Measurements from ENCODE around the gene SLC37A2.
"Not testable (repeated sequence)": the region's sequence is repeated elsewhere in the genome, so short reads cannot be mapped to it uniquely, and the experiment has no call there.

Gene SLC37A2

GRCh38 chr11:125055107-125055715 is 7.9 kb upstream of the SLC37A2 start:
- Histone ChIP-seq H3K27ac (ENCODE audit: low read depth, low read length) (no peak overlapping the region), H3K9me3 (ENCODE audit: control insufficient read depth in 1 of 2, low read length in 2 of 2) (no peaks in the 10 kb centered on the region), H3K9ac (ENCODE audit: low read depth in 1 of 2, low read length in 2 of 2) (no peak overlapping the region), H3K36me3 (ENCODE audit: control insufficient read depth in 1 of 2, insufficient read depth in 2 of 2, low read length in 2 of 2) (no peaks in the 10 kb centered on the region), H3K4me1 (ENCODE audit: control insufficient read depth in 1 of 2, insufficient read depth in 2 of 2, low read length in 2 of 2) (peaks cover 8 to 13% of the 10 kb centered on the region in 2 donors), H3K27me3 (ENCODE audit: control insufficient read depth in 1 of 2, insufficient read depth in 2 of 2, low read length in 2 of 2) (no peaks in the 10 kb centered on the region), H3K4me3 (ENCODE audit: low read depth in 1 of 2, low read length in 2 of 2) (no peak overlapping the region)

GRCh38 chr11:125056111-125056510 is 7.0 kb upstream of the SLC37A2 start:
- not testable (repeated sequence) for H3K4me3 ChIP-seq (ENCODE audit: low read depth in 1 of 2, low read length in 2 of 2); H3K27ac ChIP-seq (ENCODE audit: low read depth, low read length); H3K9me3 ChIP-seq (ENCODE audit: control insufficient read depth in 1 of 2, low read length in 2 of 2); H3K36me3 ChIP-seq (ENCODE audit: control insufficient read depth in 1 of 2, insufficient read depth in 2 of 2, low read length in 2 of 2); H3K27me3 ChIP-seq (ENCODE audit: control insufficient read depth in 1 of 2, insufficient read depth in 2 of 2, low read length in 2 of 2); H3K9ac ChIP-seq (ENCODE audit: low read depth in 1 of 2, low read length in 2 of 2)
- H3K4me1 ChIP-seq (ENCODE audit: control insufficient read depth in 1 of 2, insufficient read depth in 2 of 2, low read length in 2 of 2), result peaks cover 8 to 13% of the 10 kb centered on the region in 2 donors

DNA sequence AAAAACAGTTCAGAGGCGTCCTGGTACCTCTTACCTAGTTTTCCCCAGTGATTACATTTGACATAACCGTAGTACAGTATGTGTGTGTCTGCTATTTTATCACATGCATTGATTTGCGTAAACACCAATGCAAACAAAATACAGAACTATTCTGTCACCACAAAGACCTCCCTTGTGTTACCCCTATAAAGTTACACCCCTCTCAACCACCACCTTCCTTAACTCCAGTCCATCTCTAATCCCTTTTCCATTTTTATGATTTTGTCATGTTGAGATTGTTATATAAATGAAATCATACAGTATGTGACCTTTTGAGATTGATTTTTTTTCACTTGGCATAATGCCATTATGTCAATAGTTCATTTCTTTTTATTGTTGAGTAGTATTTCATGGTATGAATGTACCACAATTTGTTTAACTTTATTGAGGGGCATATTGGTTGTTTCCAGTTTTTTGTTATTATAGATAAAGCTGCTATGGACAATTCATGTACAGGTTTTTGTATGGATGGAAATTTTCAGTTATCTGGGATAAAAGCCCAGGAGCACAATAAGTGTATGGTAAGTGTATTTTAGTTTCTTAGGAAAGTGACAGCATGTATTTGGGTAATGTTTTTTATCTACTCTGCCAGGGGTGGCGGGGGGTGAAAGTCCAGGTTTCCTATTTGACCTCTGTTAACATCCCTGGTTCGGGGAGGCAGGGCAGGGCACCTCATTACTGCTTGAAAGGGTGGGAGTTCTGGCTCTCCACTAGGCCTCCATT is 6.0 kb upstream of the SLC37A2 start:
- no peak overlapping the region for H3K27ac ChIP-seq (ENCODE audit: low read depth, low read length)
- no peaks in the 10 kb centered on the region for H3K36me3 ChIP-seq (ENCODE audit: control insufficient read depth in 1 of 2, insufficient read depth in 2 of 2, low read length in 2 of 2)
- H3K27me3 ChIP-seq (ENCODE audit: control insufficient read depth in 1 of 2, insufficient read depth in 2 of 2, low read length in 2 of 2), result no peaks in the 10 kb centered on the region
- H3K4me1 ChIP-seq (ENCODE audit: control insufficient read depth in 1 of 2, insufficient read depth in 2 of 2, low read length in 2 of 2), result peaks cover 8 to 13% of the 10 kb centered on the region in 2 donors
- no peak overlapping the region for H3K9ac ChIP-seq (ENCODE audit: low read depth in 1 of 2, low read length in 2 of 2)
- no peaks in the 10 kb centered on the region for H3K9me3 ChIP-seq (ENCODE audit: control insufficient read depth in 1 of 2, low read length in 2 of 2)
- no peak overlapping the region for H3K4me3 ChIP-seq (ENCODE audit: low read depth in 1 of 2, low read length in 2 of 2)

- H3K36me3 ChIP-seq (ENCODE audit: control insufficient read depth in 1 of 2, insufficient read depth in 2 of 2, low read length in 2 of 2), result no peaks in the 10 kb centered on the region
- peaks cover 8 to 13% of the 10 kb centered on the region in 2 donors for H3K4me1 ChIP-seq (ENCODE audit: control insufficient read depth in 1 of 2, insufficient read depth in 2 of 2, low read length in 2 of 2)
- H3K9me3 ChIP-seq (ENCODE audit: control insufficient read depth in 1 of 2, low read length in 2 of 2), result no peaks in the 10 kb centered on the region
- H3K9ac ChIP-seq (ENCODE audit: low read depth in 1 of 2, low read length in 2 of 2), result no peak overlapping the region
- no peaks in the 10 kb centered on the region for H3K27me3 ChIP-seq (ENCODE audit: control insufficient read depth in 1 of 2, insufficient read depth in 2 of 2, low read length in 2 of 2)
- H3K27ac ChIP-seq (ENCODE audit: low read depth, low read length), result no peak overlapping the region
- H3K4me3 ChIP-seq (ENCODE audit: low read depth in 1 of 2, low read length in 2 of 2), result no peak overlapping the region
Observed at GRCh38 chr11:125057693-125058016, 5.5 kb upstream of the SLC37A2 start.

DNA sequence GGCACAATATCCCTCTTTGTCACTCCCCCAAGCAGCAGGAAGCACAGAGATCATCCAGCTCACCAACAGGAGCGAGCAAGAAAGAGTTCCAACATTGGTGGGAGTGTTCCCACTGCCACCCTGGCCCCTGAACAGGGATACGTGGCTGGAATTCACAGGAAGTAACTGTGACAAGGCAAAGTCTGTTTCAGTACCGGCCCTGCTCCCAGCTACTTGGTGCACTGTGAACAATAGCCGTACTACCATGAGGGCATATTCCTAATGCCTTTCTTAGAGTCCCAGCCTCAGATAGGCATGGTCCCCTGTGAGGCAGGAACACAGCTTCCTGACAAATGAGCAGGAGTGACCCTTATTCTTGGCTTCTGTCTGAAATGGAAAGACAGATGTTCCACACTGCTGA is 1.8 kb upstream of the SLC37A2 start:
- H3K9ac ChIP-seq (ENCODE audit: low read depth in 1 of 2, low read length in 2 of 2), result no peak overlapping the region
- H3K27ac ChIP-seq (ENCODE audit: low read depth, low read length), result no peak overlapping the region
- no peaks in the 10 kb centered on the region for H3K9me3 ChIP-seq (ENCODE audit: control insufficient read depth in 1 of 2, low read length in 2 of 2)
- H3K4me3 ChIP-seq (ENCODE audit: low read depth in 1 of 2, low read length in 2 of 2), result no peak overlapping the region
- peaks cover 14 to 19% of the 10 kb centered on the region in 2 donors for H3K4me1 ChIP-seq (ENCODE audit: control insufficient read depth in 1 of 2, insufficient read depth in 2 of 2, low read length in 2 of 2)
- H3K36me3 ChIP-seq (ENCODE audit: control insufficient read depth in 1 of 2, insufficient read depth in 2 of 2, low read length in 2 of 2), result no peaks in the 10 kb centered on the region
- H3K27me3 ChIP-seq (ENCODE audit: control insufficient read depth in 1 of 2, insufficient read depth in 2 of 2, low read length in 2 of 2), result peaks cover 0 to 8% of the 10 kb centered on the region in 2 donors

DNA sequence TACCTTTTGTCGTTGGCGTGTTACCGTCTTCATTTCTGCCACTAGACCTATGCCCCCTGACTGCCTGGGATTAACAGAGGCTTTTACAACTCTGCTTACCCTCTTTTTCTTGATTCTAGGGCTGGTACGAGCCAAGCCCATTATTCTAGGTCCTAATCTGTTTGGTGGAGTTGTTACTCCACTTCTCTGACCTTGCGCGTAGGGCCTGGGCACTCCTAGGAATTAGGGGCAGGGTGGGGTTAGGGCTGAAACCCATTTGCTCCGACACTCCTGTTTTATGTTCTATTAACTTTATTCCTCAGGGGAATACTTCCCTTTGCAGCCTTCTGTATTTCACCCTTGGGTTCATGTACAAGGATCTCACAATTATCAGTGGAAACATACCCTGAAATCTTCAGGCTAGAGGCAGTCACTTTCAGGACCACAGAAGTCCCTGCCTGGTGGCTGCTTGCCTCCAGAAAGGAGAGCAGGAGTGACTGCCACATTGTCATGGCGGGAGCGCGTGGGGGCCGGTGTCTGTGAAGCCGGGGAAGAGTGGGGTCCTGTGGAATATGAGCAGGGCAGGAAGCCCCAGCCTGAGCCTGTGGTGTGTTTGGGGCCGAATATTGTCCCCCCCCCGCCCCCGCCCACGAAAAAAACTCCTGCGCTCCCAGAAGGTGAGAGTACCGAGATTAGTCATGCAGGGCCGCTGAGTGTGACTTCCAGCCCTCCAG is 731 bp upstream of the SLC37A2 start:
- H3K9me3 ChIP-seq (ENCODE audit: control insufficient read depth in 1 of 2, low read length in 2 of 2), result no peaks in the 10 kb centered on the region
- peak overlapping the region; percentile 79 to 86 for H3K4me3 ChIP-seq (ENCODE audit: low read depth in 1 of 2, low read length in 2 of 2)
- H3K4me1 ChIP-seq (ENCODE audit: control insufficient read depth in 1 of 2, insufficient read depth in 2 of 2, low read length in 2 of 2), result peaks cover 10 to 13% of the 10 kb centered on the region in 2 donors
- peak overlapping the region; percentile 63 to 76 for H3K9ac ChIP-seq (ENCODE audit: low read depth in 1 of 2, low read length in 2 of 2)
- H3K36me3 ChIP-seq (ENCODE audit: control insufficient read depth in 1 of 2, insufficient read depth in 2 of 2, low read length in 2 of 2), result no peaks in the 10 kb centered on the region
- H3K27ac ChIP-seq (ENCODE audit: low read depth, low read length), result no peak overlapping the region
- H3K27me3 ChIP-seq (ENCODE audit: control insufficient read depth in 1 of 2, insufficient read depth in 2 of 2, low read length in 2 of 2), result peaks cover 0 to 8% of the 10 kb centered on the region in 2 donors

DNA sequence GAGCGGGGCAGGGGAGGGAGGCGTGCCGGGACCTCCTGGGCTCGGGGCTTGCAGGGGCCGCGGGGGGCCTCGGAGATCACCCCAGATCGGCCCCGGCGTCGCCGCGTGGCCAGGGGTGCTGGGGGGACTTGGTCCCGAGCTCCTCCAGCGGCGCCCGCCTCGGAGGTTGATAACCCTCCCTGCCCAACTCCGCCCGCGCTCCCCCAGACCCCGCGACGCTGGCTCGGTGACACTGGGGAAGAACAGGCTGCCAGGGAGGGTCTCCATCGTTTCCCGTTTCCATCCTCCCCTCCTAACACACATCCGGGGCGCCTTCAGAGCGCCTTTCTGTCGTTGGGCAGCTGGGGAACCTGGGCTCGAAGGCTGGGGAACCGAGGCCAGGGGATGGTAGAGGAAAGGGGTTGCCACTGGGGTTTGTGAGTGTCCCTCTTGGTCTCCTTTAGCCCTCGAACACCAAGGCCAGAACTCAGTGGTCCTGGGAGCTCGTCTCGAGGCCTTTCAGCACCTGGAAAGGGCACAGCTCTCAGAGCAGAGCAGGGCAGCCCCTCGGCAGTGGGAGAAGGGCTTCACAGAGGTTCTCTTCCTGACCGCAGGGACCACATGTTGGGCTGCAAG is 431 bp downstream of the SLC37A2 start:
- Histone ChIP-seq H3K9ac (ENCODE audit: low read depth in 1 of 2, low read length in 2 of 2) (peak overlapping the region; percentile 63 to 76), H3K36me3 (ENCODE audit: control insufficient read depth in 1 of 2, insufficient read depth in 2 of 2, low read length in 2 of 2) (no peaks in the 10 kb centered on the region), H3K27me3 (ENCODE audit: control insufficient read depth in 1 of 2, insufficient read depth in 2 of 2, low read length in 2 of 2) (peaks cover 0 to 8% of the 10 kb centered on the region in 2 donors), H3K4me1 (ENCODE audit: control insufficient read depth in 1 of 2, insufficient read depth in 2 of 2, low read length in 2 of 2) (peaks cover 9% of the 10 kb centered on the region in 2 donors), H3K9me3 (ENCODE audit: control insufficient read depth in 1 of 2, low read length in 2 of 2) (no peaks in the 10 kb centered on the region), H3K27ac (ENCODE audit: low read depth, low read length) (no peak overlapping the region), H3K4me3 (ENCODE audit: low read depth in 1 of 2, low read length in 2 of 2) (peak overlapping the region; percentile 79 to 86)

GRCh38 chr11:125064070-125064469 is 965 bp downstream of the SLC37A2 start:
- Histone ChIP-seq H3K4me3 (ENCODE audit: low read depth in 1 of 2, low read length in 2 of 2) (peak overlapping the region; percentile 79 to 86), H3K9me3 (ENCODE audit: control insufficient read depth in 1 of 2, low read length in 2 of 2) (no peaks in the 10 kb centered on the region), H3K27me3 (ENCODE audit: control insufficient read depth in 1 of 2, insufficient read depth in 2 of 2, low read length in 2 of 2) (peaks cover 0 to 8% of the 10 kb centered on the region in 2 donors), H3K27ac (ENCODE audit: low read depth, low read length) (no peak overlapping the region), H3K4me1 (ENCODE audit: control insufficient read depth in 1 of 2, insufficient read depth in 2 of 2, low read length in 2 of 2) (peaks cover 15% of the 10 kb centered on the region in 2 donors), H3K36me3 (ENCODE audit: control insufficient read depth in 1 of 2, insufficient read depth in 2 of 2, low read length in 2 of 2) (no peaks in the 10 kb centered on the region), H3K9ac (ENCODE audit: low read depth in 1 of 2, low read length in 2 of 2) (peak overlapping the region; percentile 63 to 76)

DNA sequence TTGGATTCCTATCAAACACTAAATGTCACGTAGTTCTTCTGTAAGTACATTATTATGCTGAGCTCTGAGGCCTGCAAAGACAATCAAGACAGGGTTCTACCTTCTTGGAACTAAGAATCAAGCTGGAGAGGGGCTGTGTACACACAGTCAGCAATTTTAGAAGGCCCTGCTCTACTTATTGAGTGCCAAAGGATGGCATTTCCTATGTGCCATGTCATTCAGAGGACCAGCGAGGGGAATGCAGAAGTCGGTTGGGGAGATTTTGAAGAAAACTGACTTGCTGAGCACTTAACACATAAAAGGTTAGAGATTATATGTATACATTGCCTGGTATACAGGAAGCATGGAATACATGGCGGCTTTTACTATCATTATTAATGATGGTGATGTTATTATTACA is 5.3 kb downstream of the SLC37A2 start:
- peaks cover 0 to 8% of the 10 kb centered on the region in 2 donors for H3K27me3 ChIP-seq (ENCODE audit: control insufficient read depth in 1 of 2, insufficient read depth in 2 of 2, low read length in 2 of 2)
- peaks cover 50 to 54% of the 10 kb centered on the region in 2 donors for H3K4me1 ChIP-seq (ENCODE audit: control insufficient read depth in 1 of 2, insufficient read depth in 2 of 2, low read length in 2 of 2)
- no peaks in the 10 kb centered on the region for H3K9me3 ChIP-seq (ENCODE audit: control insufficient read depth in 1 of 2, low read length in 2 of 2)
- no peaks in the 10 kb centered on the region for H3K36me3 ChIP-seq (ENCODE audit: control insufficient read depth in 1 of 2, insufficient read depth in 2 of 2, low read length in 2 of 2)
- H3K27ac ChIP-seq (ENCODE audit: low read depth, low read length), result no peak overlapping the region
- H3K4me3 ChIP-seq (ENCODE audit: low read depth in 1 of 2, low read length in 2 of 2), result no peak overlapping the region
- no peak overlapping the region for H3K9ac ChIP-seq (ENCODE audit: low read depth in 1 of 2, low read length in 2 of 2)

DNA sequence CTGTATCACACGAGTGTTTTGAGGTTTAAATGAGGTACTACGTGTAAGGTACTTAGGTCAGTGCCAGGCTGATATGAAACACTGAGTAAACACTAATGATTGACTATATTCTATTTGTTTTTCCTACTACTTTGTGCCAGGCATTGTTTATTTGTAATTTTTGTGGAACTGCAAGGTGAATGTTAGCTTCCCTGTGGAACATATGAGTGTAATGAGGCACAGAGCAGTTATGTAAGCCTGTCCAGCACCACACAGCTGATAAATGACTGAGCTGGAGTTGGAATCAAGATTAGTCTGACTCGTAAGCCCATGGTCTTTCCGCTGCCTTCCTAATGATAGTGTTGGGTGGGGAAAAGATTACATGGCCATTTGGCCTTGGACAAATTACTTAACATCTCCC is 5.9 kb downstream of the SLC37A2 start:
- peaks cover 44 to 54% of the 10 kb centered on the region in 2 donors for H3K4me1 ChIP-seq (ENCODE audit: control insufficient read depth in 1 of 2, insufficient read depth in 2 of 2, low read length in 2 of 2)
- peaks cover 0 to 3% of the 10 kb centered on the region in 2 donors for H3K27me3 ChIP-seq (ENCODE audit: control insufficient read depth in 1 of 2, insufficient read depth in 2 of 2, low read length in 2 of 2)
- H3K9me3 ChIP-seq (ENCODE audit: control insufficient read depth in 1 of 2, low read length in 2 of 2), result no peaks in the 10 kb centered on the region
- H3K27ac ChIP-seq (ENCODE audit: low read depth, low read length), result no peak overlapping the region
- no peaks in the 10 kb centered on the region for H3K36me3 ChIP-seq (ENCODE audit: control insufficient read depth in 1 of 2, insufficient read depth in 2 of 2, low read length in 2 of 2)
- H3K9ac ChIP-seq (ENCODE audit: low read depth in 1 of 2, low read length in 2 of 2), result no peak overlapping the region
- no peak overlapping the region for H3K4me3 ChIP-seq (ENCODE audit: low read depth in 1 of 2, low read length in 2 of 2)
